SK-N-SH (cell line): Measurements from ENCODE around the gene CASKIN1. TPM values are rescaled to one million over a fixed set of nuclear protein-coding genes. Genes with fewer than 3 reads are reported as not detected.

Experiments
- CTCF ChIA-PET: fragments of 300-600, 350-600 bp; formaldehyde crosslinking; extraction: SDS; loops from one replicate; lab custom pipeline; 2021; lab: Yijun Ruan, JAX
- POLR2A ChIA-PET: fragments of 350-600 bp; sonication (Branson Sonifier 250); formaldehyde crosslinking; extraction: SDS; loops from one replicate; lab custom pipeline; 2020; ENCODE audit warnings: antibody characterized with exemption, inconsistent platforms; lab: Yijun Ruan, JAX
- DNase-seq: peaks from one replicate; pipeline ENCODE4 v3.0.0; 2012
- H2AFZ ChIP-seq: fragments of 200-600 bp; sonication (generic); 2 replicates; pipeline ENCODE4 v1.8.1; 2016; ENCODE audit warnings: antibody characterized with exemption, mild to moderate bottlenecking, low read depth
- H3F3A ChIP-seq: fragments of 200-600 bp; sonication (generic); replicated peaks from 2 replicates; pipeline ENCODE3; 2016; ENCODE audit warnings: antibody characterized with exemption, mild to moderate bottlenecking; ENCODE audit not compliant: insufficient read depth
- H3K27ac ChIP-seq, 2 experiments: fragments of 200-500 bp in 1 of 2; fragments of 200-600 bp in 1 of 2; sonication (Bioruptor generic) in 1 of 2; sonication (generic), shearing (Covaris generic) in 1 of 2; 2 replicates each; pipeline versions ENCODE4 v1.5.1 to v1.6.1; 2014 to 2016; ENCODE audit warnings: low read depth in 2 of 2, inconsistent platforms in 1 of 2, low read length in 1 of 2, mild to moderate bottlenecking in 1 of 2, mixed read lengths in 1 of 2
- H3K27me3 ChIP-seq: fragments of 200-600 bp; sonication (generic), shearing (Covaris generic); 2 replicates; pipeline ENCODE4 v1.6.1; 2016; ENCODE audit warnings: mixed run types; ENCODE audit not compliant: insufficient read depth
- H3K36me3 ChIP-seq, 2 experiments: fragments of 200-500 bp in 1 of 2; fragments of 200-600 bp in 1 of 2; sonication (Bioruptor generic) in 1 of 2; sonication (generic) in 1 of 2; replicated peaks in 1 of 2; 2 replicates each; pipeline versions ENCODE3 to v1.5.1; 2014 to 2016; ENCODE audit warnings: low read length in 1 of 2, mild to moderate bottlenecking in 1 of 2; ENCODE audit not compliant: insufficient read depth in 2 of 2, control insufficient read depth in 1 of 2
- H3K4me1 ChIP-seq, 2 experiments: fragments of 200-500 bp in 1 of 2; fragments of 200-600 bp in 1 of 2; sonication (Bioruptor generic) in 1 of 2; sonication (generic), shearing (Covaris generic) in 1 of 2; 2 replicates each; pipeline versions ENCODE4 v1.5.1 to v1.6.1; 2014 to 2016; ENCODE audit warnings: low read depth in 1 of 2, low read length in 1 of 2, mixed run types in 1 of 2; ENCODE audit not compliant: insufficient read depth in 2 of 2, control insufficient read depth in 1 of 2
- H3K4me2 ChIP-seq: fragments of 200-600 bp; sonication (generic), shearing (Covaris generic); 2 replicates; pipeline ENCODE4 v1.6.1; 2017; ENCODE audit warnings: mixed run types
- H3K4me3 ChIP-seq, 2 experiments: fragments of 200-500 bp in 1 of 2; fragments of 200-600 bp in 1 of 2; sonication (Bioruptor generic) in 1 of 2; sonication (generic), shearing (Covaris generic) in 1 of 2; 2 replicates each; pipeline versions ENCODE4 v1.5.1 to v1.8.1; 2014 to 2016; ENCODE audit warnings: low read depth in 2 of 2, inconsistent platforms in 1 of 2, low read length in 1 of 2, mild to moderate bottlenecking in 1 of 2, mixed read lengths in 1 of 2, moderate library complexity in 1 of 2
- H3K79me2 ChIP-seq: fragments of 200-600 bp; sonication (generic); 2 replicates; pipeline ENCODE4 v1.8.1; 2017; ENCODE audit warnings: mild to moderate bottlenecking; ENCODE audit not compliant: insufficient read depth
- H3K9ac ChIP-seq: fragments of 200-600 bp; sonication (generic); 2 replicates; pipeline ENCODE4 v1.6.1; 2017; ENCODE audit warnings: mixed run types
- H3K9me2 ChIP-seq: fragments of 200-600 bp; sonication (generic); 2 replicates; pipeline ENCODE4 v1.6.1; 2017; ENCODE audit warnings: mixed run types
- H3K9me3 ChIP-seq: fragments of 200-600 bp; sonication (generic); 2 replicates; pipeline ENCODE4 v1.6.1; 2017; ENCODE audit warnings: mixed run types, mild to moderate bottlenecking, moderate library complexity
- H4K20me1 ChIP-seq: fragments of 200-600 bp; sonication (generic); 2 replicates; pipeline ENCODE4 v1.6.1; 2017; ENCODE audit warnings: mild to moderate bottlenecking, mixed run types; ENCODE audit not compliant: insufficient read depth
- CHD2 ChIP-seq: fragments of 150-350 bp; IDR thresholded peaks from 2 replicates; pipeline ENCODE4 v1.6.1; 2018; ENCODE audit warnings: low read length; ENCODE audit not compliant: partially characterized antibody
- ELF1 ChIP-seq: IDR thresholded peaks from 2 replicates; pipeline ENCODE4 v1.4.0; 2012
- FOSL2 ChIP-seq: IDR thresholded peaks from 2 replicates; pipeline ENCODE4 v1.4.0; 2012; ENCODE audit warnings: low read depth, mild to moderate bottlenecking, moderate library complexity, borderline replicate concordance
- FOXJ3 ChIP-seq: sonication (generic); formaldehyde crosslinking; IDR thresholded peaks from 2 replicates; pipeline ENCODE4 v1.5.1; 2020; ENCODE audit warnings: mild to moderate bottlenecking, missing genetic modification reagents
- GABPA ChIP-seq: IDR thresholded peaks from 2 replicates; pipeline ENCODE4 v1.4.0; 2012; ENCODE audit warnings: low read depth, mild to moderate bottlenecking
- JUND ChIP-seq: IDR thresholded peaks from 2 replicates; pipeline ENCODE4 v1.4.0; 2012
- MAX ChIP-seq: IDR thresholded peaks from 2 replicates; pipeline ENCODE4 v1.4.0; 2012; ENCODE audit warnings: low read depth
- MEF2A ChIP-seq: IDR thresholded peaks from 2 replicates; pipeline ENCODE4 v1.4.0; 2012; ENCODE audit warnings: low read depth, borderline replicate concordance
- MXI1 ChIP-seq: IDR thresholded peaks from 2 replicates; pipeline ENCODE4 v1.6.1; 2012; ENCODE audit warnings: mild to moderate bottlenecking, low read depth, low read length, improper control_type of control experiment
- NFIC ChIP-seq: IDR thresholded peaks from 2 replicates; pipeline ENCODE4 v1.4.0; 2012; ENCODE audit warnings: borderline replicate concordance
- NRF1 ChIP-seq: IDR thresholded peaks from 2 replicates; pipeline ENCODE4 v1.6.1; 2012; ENCODE audit warnings: low read depth, mild to moderate bottlenecking, low read length
- PBX3 ChIP-seq: IDR thresholded peaks from 2 replicates; pipeline ENCODE4; 2012
- POLR2AphosphoS5 ChIP-seq: IDR thresholded peaks from 2 replicates; pipeline ENCODE4 v1.6.1; 2012; ENCODE audit warnings: low read depth, low read length
- RAD21 ChIP-seq: IDR thresholded peaks from 2 replicates; pipeline ENCODE4 v1.6.1; 2012; ENCODE audit warnings: mild to moderate bottlenecking, low read length
- RFX5 ChIP-seq: IDR thresholded peaks from 2 replicates; pipeline ENCODE4 v1.6.1; 2012; ENCODE audit warnings: mild to moderate bottlenecking, improper control_type of control experiment, low read length
- RXRA ChIP-seq: IDR thresholded peaks from 2 replicates; pipeline ENCODE4 v1.4.0; 2012; ENCODE audit warnings: low read depth, mild to moderate bottlenecking, borderline replicate concordance
- SIN3A ChIP-seq: IDR thresholded peaks from 2 replicates; pipeline ENCODE4 v1.6.1; 2012; ENCODE audit warnings: low read depth, mild to moderate bottlenecking, low read length, moderate library complexity, borderline replicate concordance
- SMC3 ChIP-seq: IDR thresholded peaks from 2 replicates; pipeline ENCODE4 v1.6.1; 2012; ENCODE audit warnings: low read depth, low read length, improper control_type of control experiment
- TAF1 ChIP-seq: IDR thresholded peaks from 2 replicates; pipeline ENCODE4 v1.6.1; 2012; ENCODE audit warnings: low read depth, mild to moderate bottlenecking, low read length, moderate library complexity, borderline replicate concordance
- TCF12 ChIP-seq: IDR thresholded peaks from 2 replicates; pipeline ENCODE4 v1.4.0; 2012
- USF1 ChIP-seq: IDR thresholded peaks from 2 replicates; pipeline ENCODE4 v1.4.0; 2012; ENCODE audit warnings: low read depth, borderline replicate concordance
- USF2 ChIP-seq: fragments of 150-350 bp; IDR thresholded peaks from 2 replicates; pipeline ENCODE4 v1.6.1; 2017; ENCODE audit warnings: antibody characterized with exemption, low read length, low read depth, borderline replicate concordance
- YY1 ChIP-seq: IDR thresholded peaks from 2 replicates; pipeline ENCODE4 v1.4.0; 2012; ENCODE audit warnings: low read depth, mild to moderate bottlenecking
- WGBS: methylation state at CpG from one replicate; pipeline ENCODE4 v1.1.6; 2017; ENCODE audit warnings: low lambda C conversion rate; 5-methylcytosine and 5-hydroxymethylcytosine counted together
- polyA plus RNA-seq, 3 experiments: library from polyadenylated mRNA; depleted of rRNA; stranded (reverse); fragments of >200 nt; gene quantifications; 2 replicates each; pipeline ENCODE4 v1.2.3, GENCODE V29; 2012

CASKIN1 gene
- polyA plus RNA-seq, 1 of the 3 experiments (the other 2 are of a cell fraction): 1.7 TPM

GRCh38 chr16:2235695-2236336 lies 39.4 kb upstream of the CASKIN1 start:
- Histone ChIP-seq H4K20me1 (no peaks in the 10 kb centered on the region), H3K27me3 (no peaks in the 10 kb centered on the region), H3K36me3 (peaks cover 0 to 52% of the 10 kb centered on the region in 2 experiments), H3K9me2 (no peaks in the 10 kb centered on the region), H3K4me3 (no peak overlapping the region), H3K27ac (no peak overlapping the region), H3K79me2 (no peaks in the 10 kb centered on the region), H3F3A (peaks cover 6% of the 10 kb centered on the region), H2AFZ (no peak overlapping the region), H3K9ac (no peak overlapping the region), H3K4me2 (no peak overlapping the region), H3K4me1 (peaks cover 0 to 3% of the 10 kb centered on the region in 2 experiments; a peak in 1 of 4 replicates), H3K9me3 (no peaks in the 10 kb centered on the region)
- no peak for DNase-seq
- TF ChIP-seq YY1: no peak
- no peak for TF ChIP-seq ELF1
- TF ChIP-seq NRF1: no peak
- TF ChIP-seq RAD21: no peak
- TF ChIP-seq TCF12: no peak
- TF ChIP-seq TAF1: no peak
- TF ChIP-seq MEF2A: no peak
- no peak for TF ChIP-seq GABPA
- no peak for TF ChIP-seq RXRA
- no peak for TF ChIP-seq FOSL2
- no peak for TF ChIP-seq POLR2AphosphoS5
- no peak for TF ChIP-seq SMC3
- TF ChIP-seq SIN3A: no peak
- ChIA-PET CTCF (interaction anchor here (0.6 to 1.0 kb wide), 3 partner anchors 16 to 213 kb away, joined by 3 to 9 read pairs (median 3); partner anchors contain the start of gene ECI1), POLR2A (no interaction called here)
- 87% methylated on average over 3 of the region's 19 CpGs for whole genome bisulfite sequencing

GRCh38 chr16:2235234-2235651 lies 38.8 kb upstream of the CASKIN1 start:
- H3K4me3 ChIP-seq: no peak overlapping the region
- CTCF ChIA-PET: interaction anchor here (0.6 kb wide), 1 partner anchor 16 kb away, joined by 3 read pairs; the partner anchor contains the start of gene ECI1
- H3K27ac ChIP-seq: no peak overlapping the region
- peak; percentile 22 for DNase-seq
- TF ChIP-seq MAX: no peak
- no peak for TF ChIP-seq SIN3A
- no peak for TF ChIP-seq MXI1
- TF ChIP-seq NFIC: no peak
- TF ChIP-seq PBX3: no peak
- TF ChIP-seq RFX5: no peak
- no peak for TF ChIP-seq JUND
- no peak for TF ChIP-seq YY1
- no peak for TF ChIP-seq SMC3
- no peak for TF ChIP-seq TCF12
- no peak for TF ChIP-seq CHD2
- TF ChIP-seq USF1: no peak
- no peak for TF ChIP-seq GABPA
- TF ChIP-seq ELF1: no peak
- no peak for TF ChIP-seq USF2
- no peak for TF ChIP-seq FOXJ3 (CRISPR knock-in tag)
- POLR2A ChIA-PET: interaction anchor here (0.5 kb wide), 1 partner anchor 16 kb away, joined by 3 read pairs; no protein-coding TSS in a partner anchor
- H3K4me1 ChIP-seq: peaks cover 0 to 3% of the 10 kb centered on the region in 2 experiments; a peak in 1 of 4 replicates
- H4K20me1 ChIP-seq: no peaks in the 10 kb centered on the region
- WGBS: 94% methylated on average over 28 of the region's 28 CpGs
- H3K4me2 ChIP-seq: no peak overlapping the region
- H3F3A ChIP-seq: peaks cover 6% of the 10 kb centered on the region
- no peaks in the 10 kb centered on the region for H3K9me2 ChIP-seq
- no peak overlapping the region for H3K9ac ChIP-seq
- peaks cover 0 to 53% of the 10 kb centered on the region in 2 experiments for H3K36me3 ChIP-seq
- H3K79me2 ChIP-seq: no peaks in the 10 kb centered on the region
- H3K27me3 ChIP-seq: no peaks in the 10 kb centered on the region
- H2AFZ ChIP-seq: no peak overlapping the region
- H3K9me3 ChIP-seq: no peaks in the 10 kb centered on the region
